Adrenal gland (tissue), 19 donors: ENCODE results near the gene POLR2C. TPM values are rescaled to one million over a fixed set of nuclear protein-coding genes. Genes with fewer than 3 reads are reported as not detected.

Source experiments
- DNase-seq, 7 donors: peaks; one replicate each; pipeline ENCODE4 v3.0.0-alpha.2; 2019 to 2020
- H3K27ac ChIP-seq, 5 donors: fragments of 200-600 bp; sonication (generic) in 4 of 5; 1 replicate in 3 of 5; 2 replicates in 2 of 5; pipeline versions ENCODE4 v1.5.1 to v1.8.0; 2016 to 2020; ENCODE audit warnings: mild to moderate bottlenecking in 1 of 5
- H3K27me3 ChIP-seq: fragments of 200-600 bp; 2 replicates; pipeline ENCODE4 v1.8.0; 2021
- H3K36me3 ChIP-seq, 2 donors: fragments of 200-600 bp; replicated peaks in 1 of 2; 1 replicate in 1 of 2; 2 replicates in 1 of 2; pipeline versions ENCODE4 v1.5.1 to v1.8.0; 2018 to 2022
- H3K4me1 ChIP-seq, 2 donors: fragments of 200-600 bp; replicated peaks in 1 of 2; 1 replicate in 1 of 2; 2 replicates in 1 of 2; pipeline versions ENCODE4 v1.5.1 to v1.8.0; 2018 to 2021
- H3K4me3 ChIP-seq, 4 donors: fragments of 200-600 bp; sonication (generic) in 3 of 4; one replicate each; pipeline ENCODE4 v1.5.1; 2016 to 2018
- H3K9me3 ChIP-seq, 3 donors: fragments of 200-600 bp; sonication (generic) in 1 of 3; replicated peaks in 1 of 3; 1 replicate in 2 of 3; 2 replicates in 1 of 3; pipeline versions ENCODE4 v1.5.1 to v1.8.0; 2016 to 2021
- CTCF ChIP-seq, 6 experiments: fragments of 450-650 bp in 4 of 6; fragments of 200-600 bp in 2 of 6; sonication (generic) in 1 of 6; IDR thresholded peaks; 1 replicate in 5 of 6; 2 replicates in 1 of 6; pipeline versions ENCODE4 v1.5.1 to v1.8.0; 2016 to 2021; ENCODE audit warnings: antibody characterized with exemption in 6 of 6, mild to moderate bottlenecking in 2 of 6, moderate library complexity in 1 of 6
- POLR2A ChIP-seq, 2 donors: fragments of 450-650 bp; IDR thresholded peaks; one replicate each; pipeline ENCODE4 v1.6.1; 2017; ENCODE audit warnings: antibody characterized with exemption in 2 of 2, mild to moderate bottlenecking in 2 of 2, moderate library complexity in 1 of 2
- WGBS, 4 donors: extraction: QIAGEN DNeasy Blood & Tissue Kit in 2 of 4; methylation state at CpG; one replicate each; pipeline versions ENCODE4 v1.1.5 to v1.1.7; 2013 to 2017; 5-methylcytosine and 5-hydroxymethylcytosine counted together
- intact Hi-C, 2 donors: fragments of 100-400 bp; cut with DNase I; formaldehyde crosslinking; loops; one replicate each; pipeline versions ENCODE4 v1.14.1 to v1.15.0; 2022 to 2023
- long read RNA-seq, 10 donors: library from polyadenylated mRNA in 3 of 10; unstranded in 2 of 10; stranded (forward) in 1 of 10; transcript quantifications; one replicate each; pipeline ENCODE4 v2.0.0 and lab custom pipeline, GENCODE V29; 2021 to 2026
- polyA plus RNA-seq, 3 donors: library from polyadenylated mRNA; stranded (reverse); fragments of 200-250 nt in 2 of 3; fragments of 350-450 nt in 1 of 3; fragmentation: Illumina TruSeq in 1 of 3; extraction: RNeasy Lipid Tissue Mini Kit (QIAGEN cat#74804) in 1 of 3; gene quantifications; one replicate each; pipeline ENCODE4 v1.2.3, GENCODE V29; 2013 to 2014
- total RNA-seq, 9 donors: library from RNA; depleted of rRNA in 4 of 9; stranded (reverse); fragments of >200 nt in 4 of 9; fragments of 120-200 nt in 1 of 9; fragmentation: NEBNext Ultra II Directional in 1 of 9; extraction: Animal tissue kit (Norgen Biotek cat#: 25700) in 1 of 9; gene quantifications; one replicate each; pipeline versions ENCODE4 v1.1.0 to v1.2.4, GENCODE V29; 2013 to 2023
- donor health status: healthy with polysubstance abuse.
- donor health status: Bipolar disorder and iron deficiency.
- donor health status: DM: yes; HTN: yes; CAD: no.
- donor health status: DM: no; HTN: no; CAD: no.
- donor health status: DM: no; HTN: no; CAD: no.
- donor health status: DM: yes; HTN: yes; CAD: no.

Gene POLR2C
- total RNA-seq (100 to 1,000 TPM in 4 of 9 donors, 10 to 100 TPM in 5; 52.8 to 147 (median 99.9) TPM), polyA plus RNA-seq (10 to 100 TPM; 28.3 to 73.9 (median 32.4) TPM)
- long read RNA-seq, donor 1, transcript POLR2C-201 (9 exons, 2,057 nt): major isoform, 44 of 53 reads
- long read RNA-seq, donor 1, partial matches to known transcripts: 0 of 53 reads
- long read RNA-seq, donor 1, other reads (novel, unspliced or antisense): 7 of 53 reads
- long read RNA-seq, donor 2, transcript POLR2C-201 (9 exons, 2,057 nt): major isoform, 25 of 127 reads
- long read RNA-seq, donor 2, partial matches to known transcripts: 99 of 127 reads
- long read RNA-seq, donor 2, other reads (novel, unspliced or antisense): 0 of 127 reads
- long read RNA-seq, donor 3, transcript POLR2C-201 (9 exons, 2,057 nt): major isoform, 33 of 98 reads
- long read RNA-seq, donor 3, partial matches to known transcripts: 64 of 98 reads
- long read RNA-seq, donor 3, other reads (novel, unspliced or antisense): 0 of 98 reads
- long read RNA-seq, donor 4, transcript POLR2C-201 (9 exons, 2,057 nt): major isoform, 45 of 50 reads
- long read RNA-seq, donor 4, partial matches to known transcripts: 0 of 50 reads
- long read RNA-seq, donor 4, other reads (novel, unspliced or antisense): 4 of 50 reads
- long read RNA-seq, donor 5, transcript POLR2C-201 (9 exons, 2,057 nt): major isoform, 72 of 90 reads
- long read RNA-seq, donor 5, partial matches to known transcripts: 4 of 90 reads
- long read RNA-seq, donor 5, other reads (novel, unspliced or antisense): 13 of 90 reads
- long read RNA-seq, donor 6, transcript POLR2C-201 (9 exons, 2,057 nt): major isoform, 24 of 28 reads
- long read RNA-seq, donor 6, partial matches to known transcripts: 1 of 28 reads
- long read RNA-seq, donor 6, other reads (novel, unspliced or antisense): 3 of 28 reads
- long read RNA-seq, donor 7, transcript POLR2C-201 (9 exons, 2,057 nt): major isoform, 21 of 68 reads
- long read RNA-seq, donor 7, partial matches to known transcripts: 46 of 68 reads
- long read RNA-seq, donor 7, other reads (novel, unspliced or antisense): 0 of 68 reads
- long read RNA-seq, donor 8, transcript POLR2C-201 (9 exons, 2,057 nt): major isoform, 48 of 51 reads
- long read RNA-seq, donor 8, partial matches to known transcripts: 0 of 51 reads
- long read RNA-seq, donor 8, other reads (novel, unspliced or antisense): 0 of 51 reads
- long read RNA-seq, donor 9, transcript POLR2C-201 (9 exons, 2,057 nt): major isoform, 40 of 120 reads
- long read RNA-seq, donor 9, partial matches to known transcripts: 77 of 120 reads
- long read RNA-seq, donor 9, other reads (novel, unspliced or antisense): 0 of 120 reads
- long read RNA-seq, donor 10, transcript POLR2C-201 (9 exons, 2,057 nt): major isoform, 14 of 15 reads
- long read RNA-seq, donor 10, partial matches to known transcripts: 0 of 15 reads
- long read RNA-seq, donor 10, other reads (novel, unspliced or antisense): 0 of 15 reads

- peak within 1 kb of the TSS in 3 of 5 donors; percentile 72 to 91 (median 74) for H3K27ac ChIP-seq
- TF ChIP-seq POLR2A (IDR thresholded peaks at IDR 0.05) (peak; percentile 86 to 93), CTCF (IDR thresholded peaks at IDR 0.05) (peak; percentile 85 to 99 (median 94))
- no peaks in the 10 kb centered on the region for H3K27me3 ChIP-seq
- H3K9me3 ChIP-seq: no peaks in the 10 kb centered on the region
- intact Hi-C loops: no loop called here
- peak within 1 kb of the TSS; percentile 35 to 97 (median 62) for H3K4me3 ChIP-seq
- H3K4me1 ChIP-seq: peaks cover 6 to 24% of the 10 kb centered on the region in 2 donors
- 1% methylated on average over 31 to 47 of the region's 47 CpGs for WGBS, 4 donors
- peaks cover 0 to 72% of the 10 kb centered on the region in 2 donors for H3K36me3 ChIP-seq
- peak; percentile 85 to 95 (median 89) for DNase-seq
These were observed at the start of gene POLR2C for GRCh38 chr16:57462209-57462977. POLR2C (plus strand) TSS chr16:57462679; CDS start chr16:57462725, 46 bp downstream.

- Histone ChIP-seq H3K4me3 (no peak overlapping the region), H3K9me3 (no peaks in the 10 kb centered on the region), H3K4me1 (peaks cover 0 to 13% of the 10 kb centered on the region in 2 donors), H3K36me3 (no peaks in the 10 kb centered on the region), H3K27ac (no peak overlapping the region), H3K27me3 (no peaks in the 10 kb centered on the region)
- no peak for DNase-seq
- WGBS, 4 donors: 81 to 91% (median 84%) methylated on average over 2 to 5 of the region's 5 CpGs
- TF ChIP-seq CTCF (IDR thresholded peaks at IDR 0.05) (no peak), POLR2A (IDR thresholded peaks at IDR 0.05) (no peak)
- intact Hi-C loops: loop anchor here in 1 of 2 donors (10.0 kb wide), 1 partner anchor 309 kb away; no protein-coding TSS in a partner anchor
These were observed 49.2 kb upstream of the POLR2C start for GRCh38 chr16:57413301-57413730.

- TF ChIP-seq POLR2A (IDR thresholded peaks at IDR 0.05): no peak
- TF ChIP-seq CTCF (IDR thresholded peaks at IDR 0.05): no peak
- Histone ChIP-seq H3K4me3 (no peak overlapping the region), H3K36me3 (no peaks in the 10 kb centered on the region), H3K4me1 (peaks cover 0 to 16% of the 10 kb centered on the region in 2 donors), H3K27me3 (no peaks in the 10 kb centered on the region), H3K27ac (no peak overlapping the region), H3K9me3 (no peaks in the 10 kb centered on the region)
- intact Hi-C loops: loop anchor here (2.0 to 10.0 kb wide), 2 partner anchors 109 to 309 kb away; no protein-coding TSS in a partner anchor
- DNase-seq: no peak
- 56 to 60% (median 59%) methylated on average over 7 of the region's 7 CpGs for WGBS, 4 donors
These were observed 48.7 kb upstream of the POLR2C start for GRCh38 chr16:57413733-57414132.
